Sigmoid colon (tissue), 7 donors: ENCODE measurements around the gene KCNJ10. TPM values are rescaled to one million over a fixed set of nuclear protein-coding genes. Genes with fewer than 3 reads are reported as not detected.

Experiments used
- DNase-seq: peaks from one replicate; pipeline ENCODE4 v3.0.0-alpha.2; 2019
- H3K27ac ChIP-seq, 4 donors: fragments of 200-600 bp; sonication (generic); one replicate each; pipeline ENCODE4 v1.5.1; 2016 to 2019; ENCODE audit warnings: mild to moderate bottlenecking in 1 of 4
- H3K27me3 ChIP-seq, 3 donors: fragments of 200-600 bp; sonication (generic); one replicate each; pipeline ENCODE4 v1.5.1; 2019; ENCODE audit warnings: mild to moderate bottlenecking in 1 of 3
- H3K36me3 ChIP-seq, 4 donors: fragments of 200-600 bp; sonication (generic); one replicate each; pipeline ENCODE4 v1.5.1; 2016 to 2019
- H3K4me1 ChIP-seq, 4 donors: fragments of 200-600 bp; sonication (generic); one replicate each; pipeline ENCODE4 v1.5.1; 2017 to 2019
- H3K4me3 ChIP-seq, 4 donors: fragments of 200-600 bp; sonication (generic); one replicate each; pipeline ENCODE4 v1.5.1; 2017 to 2019; ENCODE audit warnings: mild to moderate bottlenecking in 2 of 4, moderate library complexity in 1 of 4
- H3K9me3 ChIP-seq, 4 donors: fragments of 200-600 bp in 3 of 4; sonication (generic) in 3 of 4; one replicate each; pipeline versions ENCODE4 v1.5.1 to v1.6.1; 2013 to 2019
- CTCF ChIP-seq, 4 experiments: fragments of 450-650 bp in 3 of 4; fragments of 200-600 bp in 1 of 4; IDR thresholded peaks; one replicate each; pipeline ENCODE4 v1.5.1; 2016 to 2019; ENCODE audit warnings: antibody characterized with exemption in 4 of 4, mild to moderate bottlenecking in 3 of 4, moderate library complexity in 2 of 4
- EP300 ChIP-seq, 4 donors: sonication (generic); formaldehyde crosslinking; IDR thresholded peaks; one replicate each; pipeline ENCODE4 v1.6.1; 2017; ENCODE audit warnings: antibody characterized with exemption in 4 of 4
- POLR2A ChIP-seq, 2 donors: fragments of 450-650 bp; IDR thresholded peaks; one replicate each; pipeline ENCODE4 v1.6.1; 2016; ENCODE audit warnings: antibody characterized with exemption in 2 of 2, mild to moderate bottlenecking in 2 of 2, moderate library complexity in 2 of 2
- POLR2AphosphoS5 ChIP-seq, 4 donors: sonication (generic); formaldehyde crosslinking; IDR thresholded peaks; one replicate each; pipeline ENCODE4 v1.6.1; 2017; ENCODE audit warnings: antibody characterized with exemption in 4 of 4
- WGBS, 2 donors: extraction: QIAGEN DNeasy Blood & Tissue Kit; methylation state at CpG; one replicate each; pipeline ENCODE4 v1.1.7; 2013; 5-methylcytosine and 5-hydroxymethylcytosine counted together
- intact Hi-C: fragments of 100-400 bp; cut with DNase I; formaldehyde crosslinking; loops from one replicate; pipeline ENCODE4 v1.15.1; 2023
- polyA plus RNA-seq, 3 donors: library from polyadenylated mRNA; stranded (reverse); fragments of 200-250 nt; gene quantifications; one replicate each; pipeline ENCODE4 v1.2.3, GENCODE V29; 2013
- total RNA-seq, 4 donors: library from RNA; depleted of rRNA; stranded (reverse); fragments of >200 nt; gene quantifications; one replicate each; pipeline ENCODE4 v1.1.0, GENCODE V29; 2016
- donor health status: healthy with polysubstance abuse.
- donor health status: Bipolar disorder and iron deficiency.
- donor health status: healthy.

The KCNJ10 gene
- total and polyA plus RNA-seq, 7 donors = 0.23 to 1.3 (median 0.31) TPM; not detected in 3

- no peak overlapping the region for H3K27ac ChIP-seq
- no peaks in the 10 kb centered on the region for H3K9me3 ChIP-seq
- DNase-seq = no peak
- no peak overlapping the region for H3K4me3 ChIP-seq
- no peaks in the 10 kb centered on the region for H3K4me1 ChIP-seq
- no peaks in the 10 kb centered on the region for H3K36me3 ChIP-seq
- intact Hi-C loops = loop anchor here (5.0 kb wide), 1 partner anchor 223 kb away; the partner anchor contains the start of gene DUSP23
- H3K27me3 ChIP-seq = no peaks in the 10 kb centered on the region
- TF ChIP-seq POLR2AphosphoS5 (IDR thresholded peaks at IDR 0.05) = no peak
- WGBS, 2 donors = 71 to 83% methylated on average over 4 of the region's 4 CpGs
Observed at GRCh38 chr1:160005070-160005469, 64.9 kb downstream of the KCNJ10 start.

GRCh38 chr1:160004425-160004824 is 65.5 kb downstream of the KCNJ10 start:
- H3K36me3 ChIP-seq = no peaks in the 10 kb centered on the region
- H3K9me3 ChIP-seq = no peaks in the 10 kb centered on the region
- no peak for DNase-seq
- H3K27ac ChIP-seq = no peak overlapping the region
- intact Hi-C loops = no loop called here
- 85 to 87% methylated on average over 2 of the region's 2 CpGs for WGBS, 2 donors
- H3K4me1 ChIP-seq = no peaks in the 10 kb centered on the region
- TF ChIP-seq EP300 (IDR thresholded peaks at IDR 0.05) = no peak
- TF ChIP-seq POLR2AphosphoS5 (IDR thresholded peaks at IDR 0.05) = no peak
- TF ChIP-seq CTCF (IDR thresholded peaks at IDR 0.05) = no peak
- no peak for TF ChIP-seq POLR2A (IDR thresholded peaks at IDR 0.05)
- no peaks in the 10 kb centered on the region for H3K27me3 ChIP-seq
- H3K4me3 ChIP-seq = no peak overlapping the region

GRCh38 chr1:160004001-160004400 is 66.0 kb downstream of the KCNJ10 start:
- intact Hi-C loops = no loop called here
- TF ChIP-seq POLR2AphosphoS5 (IDR thresholded peaks at IDR 0.05) (no peak), POLR2A (IDR thresholded peaks at IDR 0.05) (no peak), CTCF (IDR thresholded peaks at IDR 0.05) (no peak), EP300 (IDR thresholded peaks at IDR 0.05) (no peak)
- Histone ChIP-seq H3K27ac (no peak overlapping the region), H3K9me3 (no peaks in the 10 kb centered on the region), H3K36me3 (no peaks in the 10 kb centered on the region), H3K4me1 (no peaks in the 10 kb centered on the region), H3K27me3 (no peaks in the 10 kb centered on the region), H3K4me3 (no peak overlapping the region)
- 92 to 96% methylated on average over 1 of the region's 1 CpG for WGBS, 2 donors
- DNase-seq = no peak

- 80 to 84% methylated on average over 2 of the region's 2 CpGs for WGBS, 2 donors
Observed at GRCh38 chr1:160001440-160001839, 68.5 kb downstream of the KCNJ10 start.

GRCh38 chr1:159999204-159999603 is 70.8 kb downstream of the KCNJ10 start:
- no peaks in the 10 kb centered on the region for H3K27me3 ChIP-seq
- H3K9me3 ChIP-seq = no peaks in the 10 kb centered on the region
- no peak for DNase-seq
- no peaks in the 10 kb centered on the region for H3K36me3 ChIP-seq
- no peak overlapping the region for H3K4me3 ChIP-seq
- TF ChIP-seq POLR2AphosphoS5 (IDR thresholded peaks at IDR 0.05) = no peak
- 67 to 79% methylated on average over 4 of the region's 4 CpGs for WGBS, 2 donors
- no peak overlapping the region for H3K27ac ChIP-seq
- intact Hi-C loops = no loop called here
- peaks cover 0 to 10% (median 4%) of the 10 kb centered on the region in 4 donors for H3K4me1 ChIP-seq

More at GRCh38 chr1:160001440-160001839, 68.5 kb downstream of the KCNJ10 start:
- TF ChIP-seq POLR2A (IDR thresholded peaks at IDR 0.05) = no peak
- TF ChIP-seq POLR2AphosphoS5 (IDR thresholded peaks at IDR 0.05) = no peak
- no peak for TF ChIP-seq EP300 (IDR thresholded peaks at IDR 0.05)
- no peak for TF ChIP-seq CTCF (IDR thresholded peaks at IDR 0.05)
- no peak for DNase-seq
- Histone ChIP-seq H3K4me1 (peaks cover 0 to 7% (median 2%) of the 10 kb centered on the region in 4 donors), H3K27ac (no peak overlapping the region), H3K36me3 (no peaks in the 10 kb centered on the region), H3K9me3 (no peaks in the 10 kb centered on the region), H3K27me3 (no peaks in the 10 kb centered on the region), H3K4me3 (no peak overlapping the region)
- intact Hi-C loops = no loop called here

GRCh38 chr1:159996653-159997052 is 73.3 kb downstream of the KCNJ10 start:
- peak overlapping the region in 1 of 4 donors; percentile 23 for H3K27ac ChIP-seq
- H3K4me3 ChIP-seq = no peak overlapping the region
- H3K9me3 ChIP-seq = no peaks in the 10 kb centered on the region
- DNase-seq = no peak
- intact Hi-C loops = no loop called here
- TF ChIP-seq POLR2AphosphoS5 (IDR thresholded peaks at IDR 0.05) (no peak), EP300 (IDR thresholded peaks at IDR 0.05) (no peak), POLR2A (IDR thresholded peaks at IDR 0.05) (no peak), CTCF (IDR thresholded peaks at IDR 0.05) (no peak)
- no peaks in the 10 kb centered on the region for H3K36me3 ChIP-seq
- peaks cover 0 to 19% (median 6%) of the 10 kb centered on the region in 4 donors for H3K4me1 ChIP-seq
- H3K27me3 ChIP-seq = no peaks in the 10 kb centered on the region
